ENCODE results near the gene MESP2. TPM values are rescaled to one million over a fixed set of nuclear protein-coding genes. Genes with fewer than 3 reads are reported as not detected.

Gene MESP2
- total RNA-seq, 1 experiment from 2014 or later: not detected

GRCh38 chr15:89801471-89802195 lies 25.5 kb downstream of the MESP2 start:
- CTCF ChIA-PET: interaction anchor here (0.7 to 1.2 kb wide), 3 partner anchors 40 to 75 kb away, joined by 3 to 6 read pairs (median 5); no protein-coding TSS in a partner anchor
- intact Hi-C loops (cut with micrococcal nuclease): no loop called here
- H3K27me3 Mint-ChIP-seq (ENCODE audit: insufficient read depth, unreplicated experiment): no peaks in the 10 kb centered on the region

DNA sequence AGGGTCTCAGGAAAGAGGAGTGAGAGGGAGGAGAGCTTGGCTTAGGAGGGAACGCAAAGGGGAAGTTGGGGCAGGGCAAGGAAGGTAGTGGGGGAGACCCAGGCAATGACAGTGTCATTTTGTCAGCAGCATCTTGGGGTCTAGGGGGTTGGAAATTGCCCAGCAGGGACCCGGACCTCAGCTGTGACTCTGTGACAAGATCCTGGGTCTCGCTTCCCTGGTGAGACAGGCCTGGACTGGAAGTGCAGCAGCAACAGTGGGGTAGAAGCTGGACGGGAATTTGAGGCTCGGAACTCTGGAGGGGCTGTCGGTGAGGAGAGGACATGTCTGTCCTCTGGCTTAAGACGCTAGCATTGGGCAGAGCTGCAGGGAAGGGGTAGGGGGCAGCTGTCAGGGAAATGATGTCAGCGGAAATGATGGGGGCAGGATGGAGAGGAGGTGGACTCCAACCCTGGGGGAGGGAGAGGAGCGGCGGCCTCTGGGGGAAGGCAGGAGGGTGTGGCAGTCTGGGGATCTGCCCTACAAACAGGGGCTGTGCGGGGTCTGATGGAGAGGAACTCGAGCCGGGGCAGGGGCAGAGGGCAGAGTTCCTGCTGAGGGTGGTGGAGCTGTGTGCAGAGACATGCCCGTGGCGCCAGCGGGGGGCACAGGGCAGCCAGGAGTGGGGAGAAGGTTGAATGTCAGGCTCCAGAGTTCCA lies 26.2 kb downstream of the MESP2 start:
- ChIA-PET POLR2A (no interaction called here), CTCF (interaction anchor here (0.7 to 1.2 kb wide), 4 partner anchors 41 to 157 kb away, joined by 3 to 6 read pairs (median 4); no protein-coding TSS in a partner anchor)
- H3K4me3 Mint-ChIP-seq (ENCODE audit: unreplicated experiment): no peak overlapping the region
- no peak for DNase-seq (ENCODE audit: unreplicated experiment)
- H3K36me3 Mint-ChIP-seq (ENCODE audit: insufficient read depth, unreplicated experiment): peaks cover 93% of the 10 kb centered on the region
- BruUV-seq (replicated peaks): no TSS peak
- no peaks in the 10 kb centered on the region for H3K27me3 Mint-ChIP-seq (ENCODE audit: insufficient read depth, unreplicated experiment)
- H3K4me1 Mint-ChIP-seq (ENCODE audit: insufficient read depth, unreplicated experiment): peaks cover under 1% of the 10 kb centered on the region
- H3K9me3 Mint-ChIP-seq (ENCODE audit: unreplicated experiment): no peaks in the 10 kb centered on the region
- intact Hi-C loops (cut with micrococcal nuclease): no loop called here
- TF ChIP-seq CTCF (IDR thresholded peaks at IDR 0.05; ENCODE audit: unreplicated experiment): no peak
- H3K27ac Mint-ChIP-seq (ENCODE audit: low read depth, unreplicated experiment): peak overlapping the region; percentile 46

More at GRCh38 chr15:89801471-89802195, 25.5 kb downstream of the MESP2 start:
- POLR2A ChIA-PET: no interaction called here
- no peak for DNase-seq (ENCODE audit: unreplicated experiment)
- no TSS peak for BruUV-seq (replicated peaks)
- H3K9me3 Mint-ChIP-seq (ENCODE audit: unreplicated experiment): no peaks in the 10 kb centered on the region
- peaks cover 6% of the 10 kb centered on the region for H3K4me1 Mint-ChIP-seq (ENCODE audit: insufficient read depth, unreplicated experiment)
- H3K27ac Mint-ChIP-seq (ENCODE audit: low read depth, unreplicated experiment): peak overlapping the region; percentile 46
- H3K4me3 Mint-ChIP-seq (ENCODE audit: unreplicated experiment): no peak overlapping the region
- H3K36me3 Mint-ChIP-seq (ENCODE audit: insufficient read depth, unreplicated experiment): peaks cover 93% of the 10 kb centered on the region
- TF ChIP-seq CTCF (IDR thresholded peaks at IDR 0.05; ENCODE audit: unreplicated experiment): no peak

- Mint-ChIP-seq H3K36me3 (ENCODE audit: insufficient read depth, unreplicated experiment) (peaks cover 93% of the 10 kb centered on the region), H3K27ac (ENCODE audit: low read depth, unreplicated experiment) (no peak overlapping the region), H3K4me3 (ENCODE audit: unreplicated experiment) (no peak overlapping the region), H3K9me3 (ENCODE audit: unreplicated experiment) (no peaks in the 10 kb centered on the region), H3K27me3 (ENCODE audit: insufficient read depth, unreplicated experiment) (no peaks in the 10 kb centered on the region), H3K4me1 (ENCODE audit: insufficient read depth, unreplicated experiment) (peaks cover 8% of the 10 kb centered on the region)
- intact Hi-C loops (cut with micrococcal nuclease): no loop called here
- ChIA-PET POLR2A (no interaction called here), CTCF (interaction anchor here (0.6 to 1.2 kb wide), 3 partner anchors 73 to 1174 kb away, joined by 3 read pairs; no protein-coding TSS in a partner anchor)
- BruUV-seq (replicated peaks): no TSS peak
- DNase-seq (ENCODE audit: unreplicated experiment): no peak
- TF ChIP-seq CTCF (IDR thresholded peaks at IDR 0.05; ENCODE audit: unreplicated experiment): no peak
These were observed 27.1 kb downstream of the MESP2 start for GRCh38 chr15:89802986-89803824.
